ENCODE measurements around the gene MOXD1.

MOXD1 gene

GRCh38 chr6:132400883-132401617 is at the start of gene MOXD1:
Gene MOXD1 (minus strand): TSS chr6:132401475. CDS start chr6:132401426, 49 bp downstream.
- DNase-seq, result no peak

- no peak for DNase-seq
Observed at GRCh38 chr6:132446855-132447241, 45.6 kb upstream of the MOXD1 start.

- DNase-seq, result no peak
Observed at GRCh38 chr6:132446141-132446854, 45.0 kb upstream of the MOXD1 start.

- DNase-seq, result no peak
Observed at GRCh38 chr6:132445201-132445951, 44.1 kb upstream of the MOXD1 start.

- DNase-seq, result no peak
Observed at GRCh38 chr6:132443206-132443605, 41.9 kb upstream of the MOXD1 start.

- no peak for DNase-seq
Observed at GRCh38 chr6:132430110-132430509, 28.8 kb upstream of the MOXD1 start.

- DNase-seq, result no peak
Observed at GRCh38 chr6:132425176-132425575, 23.9 kb upstream of the MOXD1 start.

GRCh38 chr6:132423839-132424238 is 22.6 kb upstream of the MOXD1 start:
- no peak for DNase-seq

GRCh38 chr6:132418235-132418965 is 17.1 kb upstream of the MOXD1 start:
- DNase-seq, result no peak

GRCh38 chr6:132414761-132415160 is 13.5 kb upstream of the MOXD1 start:
- DNase-seq, result no peak

GRCh38 chr6:132414322-132414721 is 13.0 kb upstream of the MOXD1 start:
- no peak for DNase-seq

GRCh38 chr6:132413499-132413802 is 12.2 kb upstream of the MOXD1 start:
- DNase-seq, result no peak

GRCh38 chr6:132412656-132413498 is 11.6 kb upstream of the MOXD1 start:
- DNase-seq, result no peak

GRCh38 chr6:132411296-132411695 is 10.0 kb upstream of the MOXD1 start:
- no peak for DNase-seq

GRCh38 chr6:132410830-132411229 is 9.6 kb upstream of the MOXD1 start:
- no peak for DNase-seq

- DNase-seq, result no peak
Observed at GRCh38 chr6:132405143-132405915, 4.1 kb upstream of the MOXD1 start.

GRCh38 chr6:132404736-132405135 is 3.5 kb upstream of the MOXD1 start:
- DNase-seq, result no peak

- no peak for DNase-seq
Observed at GRCh38 chr6:132404330-132404729, 3.1 kb upstream of the MOXD1 start.

GRCh38 chr6:132401618-132402285 is 477 bp upstream of the MOXD1 start:
- no peak for DNase-seq

GRCh38 chr6:132400555-132400882 is 756 bp downstream of the MOXD1 start:
- no peak for DNase-seq

Data from activated CD4-positive, alpha-beta T cell treated with anti-CD3 and anti-CD28 coated beads for 48 hours (primary cell).